Measurements from ENCODE around the gene ARL6IP1.

Gene ARL6IP1

GRCh38 chr16:18836702-18837101 lies 35.4 kb upstream of the ARL6IP1 start:
- no peak for TF ChIP-seq FOXP2 (optimal IDR thresholded peaks at IDR 0.05; ENCODE audit: borderline replicate concordance, extremely low read depth, extremely low read length, insufficient read depth)
- TF ChIP-seq TAF1 (IDR thresholded peaks at IDR 0.05; ENCODE audit: borderline replicate concordance, insufficient read depth, low read length), result no peak
- no peak for TF ChIP-seq POLR2AphosphoS5 (IDR thresholded peaks at IDR 0.05; ENCODE audit: low read depth, low read length)
- no peak for TF ChIP-seq REST (IDR thresholded peaks at IDR 0.05; ENCODE audit: insufficient read depth in 1 of 2, low read depth in 2 of 2, low read length in 2 of 2)
- TF ChIP-seq SIN3A (IDR thresholded peaks at IDR 0.05; ENCODE audit: borderline replicate concordance, insufficient read depth, low read length), result no peak

- TF ChIP-seq TAF1 (IDR thresholded peaks at IDR 0.05; ENCODE audit: borderline replicate concordance, insufficient read depth, low read length), result no peak
- no peak for TF ChIP-seq SIN3A (IDR thresholded peaks at IDR 0.05; ENCODE audit: borderline replicate concordance, insufficient read depth, low read length)
- TF ChIP-seq POLR2AphosphoS5 (IDR thresholded peaks at IDR 0.05; ENCODE audit: low read depth, low read length), result no peak
- TF ChIP-seq REST (IDR thresholded peaks at IDR 0.05; ENCODE audit: insufficient read depth in 1 of 2, low read depth in 2 of 2, low read length in 2 of 2), result no peak
- TF ChIP-seq FOXP2 (optimal IDR thresholded peaks at IDR 0.05; ENCODE audit: borderline replicate concordance, extremely low read depth, extremely low read length, insufficient read depth), result no peak
These were observed 33.5 kb upstream of the ARL6IP1 start for GRCh38 chr16:18834864-18835263.

- TF ChIP-seq TAF1 (IDR thresholded peaks at IDR 0.05; ENCODE audit: borderline replicate concordance, insufficient read depth, low read length), result no peak
- TF ChIP-seq SIN3A (IDR thresholded peaks at IDR 0.05; ENCODE audit: borderline replicate concordance, insufficient read depth, low read length), result no peak
- TF ChIP-seq POLR2AphosphoS5 (IDR thresholded peaks at IDR 0.05; ENCODE audit: low read depth, low read length), result no peak
- no peak for TF ChIP-seq FOXP2 (optimal IDR thresholded peaks at IDR 0.05; ENCODE audit: borderline replicate concordance, extremely low read depth, extremely low read length, insufficient read depth)
- TF ChIP-seq REST (IDR thresholded peaks at IDR 0.05; ENCODE audit: insufficient read depth in 1 of 2, low read depth in 2 of 2, low read length in 2 of 2), result no peak
These were observed 32.6 kb upstream of the ARL6IP1 start for GRCh38 chr16:18833707-18834505.

GRCh38 chr16:18832613-18833012 lies 31.3 kb upstream of the ARL6IP1 start:
- TF ChIP-seq REST (IDR thresholded peaks at IDR 0.05; ENCODE audit: insufficient read depth in 1 of 2, low read depth in 2 of 2, low read length in 2 of 2), result no peak
- no peak for TF ChIP-seq POLR2AphosphoS5 (IDR thresholded peaks at IDR 0.05; ENCODE audit: low read depth, low read length)
- TF ChIP-seq TAF1 (IDR thresholded peaks at IDR 0.05; ENCODE audit: borderline replicate concordance, insufficient read depth, low read length), result no peak
- TF ChIP-seq FOXP2 (optimal IDR thresholded peaks at IDR 0.05; ENCODE audit: borderline replicate concordance, extremely low read depth, extremely low read length, insufficient read depth), result no peak
- TF ChIP-seq SIN3A (IDR thresholded peaks at IDR 0.05; ENCODE audit: borderline replicate concordance, insufficient read depth, low read length), result no peak
